ENCODE data around the gene GPN3.
A peak's percentile ranks its signal among the peaks of the same experiment; 100 is the strongest.
"Not testable (repeated sequence)": the region's sequence is repeated elsewhere in the genome, so short reads cannot be mapped to it uniquely, and the experiment has no call there.

GPN3 gene

GRCh38 chr12:110436231-110436630, 31.8 kb downstream of the GPN3 start:
- no peak for FAIRE-seq

GRCh38 chr12:110431957-110432587, 36.0 kb downstream of the GPN3 start:
- no peak for FAIRE-seq

- FAIRE-seq, result not testable (repeated sequence)
Observed at GRCh38 chr12:110429676-110430075, 38.4 kb downstream of the GPN3 start.

DNA sequence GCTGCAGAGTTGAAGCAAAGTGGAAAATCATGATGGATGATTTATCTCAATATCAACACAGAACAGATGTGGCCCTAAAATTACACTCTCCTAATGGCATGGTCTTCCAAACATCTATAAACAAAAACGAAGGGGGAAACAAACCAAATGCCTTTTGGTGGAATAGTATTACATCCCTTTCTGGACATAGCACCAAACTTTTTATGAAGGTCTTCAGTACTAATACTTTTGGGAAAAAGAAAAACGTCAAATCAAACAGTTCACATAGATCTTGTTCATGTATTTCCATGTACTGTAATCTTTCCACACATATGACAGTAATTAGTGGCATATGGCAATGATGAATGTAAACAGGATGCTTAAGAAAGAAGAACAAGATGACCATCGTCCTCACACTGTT, 41.7 kb downstream of the GPN3 start:
- FAIRE-seq, result no peak

DNA sequence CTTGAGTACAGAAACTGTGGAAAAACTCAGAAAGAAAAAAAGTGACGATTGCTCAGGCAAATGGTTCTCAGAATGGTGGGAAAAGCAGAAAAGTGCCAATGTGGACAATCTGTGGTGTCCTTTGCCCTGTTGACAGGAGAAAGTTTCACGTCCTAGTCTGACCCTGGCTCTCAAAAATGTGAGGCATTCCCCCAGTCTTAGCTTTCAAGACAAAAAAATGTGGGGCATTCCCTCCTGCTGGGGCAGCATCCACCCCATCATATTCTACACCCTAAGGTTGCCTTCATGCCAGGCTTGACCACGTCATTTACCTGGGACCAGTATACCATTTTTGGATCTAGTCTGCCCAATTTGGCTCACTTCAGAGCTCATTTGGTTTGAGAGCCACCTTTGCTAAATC, 43.8 kb downstream of the GPN3 start:
- no peak for FAIRE-seq

DNA sequence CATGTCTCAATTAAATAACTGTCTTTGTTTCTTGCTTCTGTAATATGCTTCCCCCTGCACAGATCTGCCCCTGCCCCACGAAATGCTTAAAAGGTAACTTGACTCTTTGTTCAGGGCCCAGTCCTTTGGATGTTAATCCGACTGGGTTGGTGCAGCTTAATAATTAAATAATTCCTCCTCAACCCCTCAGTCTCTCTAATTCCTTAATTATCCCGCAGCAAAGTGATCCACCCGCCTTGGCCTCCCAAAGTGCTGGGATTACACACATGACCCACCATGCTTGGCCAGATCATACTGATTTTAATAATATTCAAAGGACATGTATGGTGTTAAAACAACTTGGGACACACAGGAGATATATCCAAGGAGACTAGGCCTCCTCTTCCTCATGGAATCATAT, 46.4 kb downstream of the GPN3 start:
- FAIRE-seq, result no peak

GRCh38 chr12:110421159-110421661, 46.8 kb downstream of the GPN3 start:
- FAIRE-seq, result no peak

GRCh38 chr12:110420644-110421043, 47.4 kb downstream of the GPN3 start:
- not testable (repeated sequence) for FAIRE-seq

DNA sequence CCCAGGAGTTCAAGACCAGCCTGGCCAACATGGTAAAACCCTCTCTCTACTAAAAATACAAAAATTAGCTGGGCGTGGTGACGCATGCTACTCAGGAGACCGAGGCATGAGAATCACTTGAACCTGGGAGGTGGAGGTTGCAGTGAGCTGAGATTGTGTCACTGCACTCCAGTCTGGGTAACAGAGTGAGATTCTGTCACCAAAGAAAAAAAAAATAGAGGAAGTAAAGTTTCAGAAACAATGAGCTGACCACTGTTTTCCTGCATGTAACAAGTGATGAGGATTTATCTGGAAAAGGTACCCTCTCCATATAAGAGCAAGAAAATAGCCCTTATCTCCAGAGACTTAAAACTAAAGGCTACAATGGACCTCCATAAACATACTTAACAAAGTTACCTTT, 50.9 kb downstream of the GPN3 start:
- FAIRE-seq, result not testable (repeated sequence)

DNA sequence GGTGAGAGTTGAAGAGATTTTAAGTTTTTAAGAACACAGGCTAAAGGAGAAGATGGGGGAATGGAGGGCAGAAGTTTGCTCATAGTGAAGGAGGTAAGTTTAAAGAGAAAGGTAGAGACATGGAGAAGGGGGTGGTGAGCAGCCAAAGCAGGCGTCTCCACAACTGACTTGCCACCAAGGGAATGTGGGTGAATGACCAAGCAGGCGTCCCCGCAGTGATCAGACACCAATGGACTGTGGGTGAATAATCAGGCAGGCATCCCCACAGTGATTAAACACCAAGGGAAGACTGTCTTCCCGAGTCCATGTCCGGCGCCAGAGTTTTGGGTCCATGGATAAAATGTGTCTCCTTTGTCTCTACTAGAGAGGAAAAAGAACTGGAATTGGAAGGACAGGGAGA, 58.0 kb downstream of the GPN3 start:
- not testable (repeated sequence) for FAIRE-seq

- FAIRE-seq, result not testable (repeated sequence)
Observed at GRCh38 chr12:110405126-110405662, 62.9 kb downstream of the GPN3 start.

- no peak for FAIRE-seq
Observed at GRCh38 chr12:110403976-110404682, 63.9 kb downstream of the GPN3 start.

GRCh38 chr12:110403146-110403975, 64.7 kb downstream of the GPN3 start, which contains the start of gene ANAPC7:
Gene ANAPC7 (minus strand): TSS chr12:110403708. CDS start chr12:110403627, 81 bp downstream.
- FAIRE-seq, result peak; percentile 66
